HL-60 (cell line): Measurements from ENCODE around the gene ZNF48.

Experiments used
- DNase-seq, 2 experiments: peaks; one replicate each; pipeline ENCODE4 v3.0.0-alpha.2; 2010 to 2020; ENCODE audit warnings: low read depth in 1 of 2, low spot score in 1 of 2
- H3K27ac ChIP-seq: fragments of 250-450 bp; sonication (Bioruptor Pico); replicated peaks from 2 replicates; pipeline ENCODE4 v1.5.1; 2020; ENCODE audit warnings: mild to moderate bottlenecking, moderate library complexity
- H3K27me3 ChIP-seq: fragments of 250-450 bp; sonication (Bioruptor Pico); 2 replicates; pipeline ENCODE4 v1.5.1; 2021; ENCODE audit warnings: mild to moderate bottlenecking, moderate library complexity; ENCODE audit not compliant: insufficient read depth, poor library complexity, severe bottlenecking
- H3K4me3 ChIP-seq: replicated peaks from 2 replicates; pipeline ENCODE4 v1.5.1; 2011; ENCODE audit warnings: mild to moderate bottlenecking, control low read depth, low read length; ENCODE audit not compliant: insufficient read depth
- CTCF ChIP-seq: IDR thresholded peaks from one replicate; pipeline ENCODE4 v1.5.1; 2011; ENCODE audit warnings: low read length, control low read depth, inconsistent platforms; ENCODE audit not compliant: insufficient read depth
- GABPA ChIP-seq: IDR thresholded peaks from 2 replicates; pipeline ENCODE4 v1.6.1; 2012; ENCODE audit warnings: low read depth
- POLR2AphosphoS5 ChIP-seq: IDR thresholded peaks from 2 replicates; pipeline ENCODE4 v1.6.1; 2012; ENCODE audit warnings: low read depth
- REST ChIP-seq: IDR thresholded peaks from 2 replicates; pipeline ENCODE4 v1.6.1; 2012; ENCODE audit warnings: low read depth; ENCODE audit not compliant: insufficient replicate concordance
- SPI1 ChIP-seq: IDR thresholded peaks from 2 replicates; pipeline ENCODE4 v1.6.1; 2012; ENCODE audit warnings: low read depth, mild to moderate bottlenecking, borderline replicate concordance

The ZNF48 gene

GRCh38 chr16:30439720-30440348 is 44.6 kb downstream of the ZNF48 start:
- Histone ChIP-seq H3K4me3 (no peak overlapping the region), H3K27ac (no peak overlapping the region), H3K27me3 (no peaks in the 10 kb centered on the region)
- peak in 1 of 2 experiments; percentile 22 for DNase-seq
- TF ChIP-seq REST (no peak), CTCF (no peak), GABPA (no peak), SPI1 (no peak), POLR2AphosphoS5 (no peak)

GRCh38 chr16:30443631-30444030 is 48.4 kb downstream of the ZNF48 start:
- Histone ChIP-seq H3K4me3 (peak overlapping the region; percentile 64), H3K27me3 (no peaks in the 10 kb centered on the region), H3K27ac (no peak overlapping the region)
- no peak for DNase-seq
- TF ChIP-seq POLR2AphosphoS5, result no peak
- no peak for TF ChIP-seq REST

- DNase-seq, result no peak
Measured at GRCh38 chr16:30444231-30445148, 49.3 kb downstream of the ZNF48 start.

More at GRCh38 chr16:30444231-30445148, 49.3 kb downstream of the ZNF48 start:
- no peak for TF ChIP-seq REST
- no peak for TF ChIP-seq CTCF
- TF ChIP-seq SPI1, result no peak
- no peak for TF ChIP-seq GABPA
- TF ChIP-seq POLR2AphosphoS5, result no peak
- peak overlapping the region; percentile 97 for H3K27ac ChIP-seq
- no peaks in the 10 kb centered on the region for H3K27me3 ChIP-seq
- peak overlapping the region; percentile 64 for H3K4me3 ChIP-seq
